ENCODE results near the gene PRDM2.
"Not testable (repeated sequence)": the region's sequence is repeated elsewhere in the genome, so short reads cannot be mapped to it uniquely, and the experiment has no call there.

PRDM2 gene, protein sequence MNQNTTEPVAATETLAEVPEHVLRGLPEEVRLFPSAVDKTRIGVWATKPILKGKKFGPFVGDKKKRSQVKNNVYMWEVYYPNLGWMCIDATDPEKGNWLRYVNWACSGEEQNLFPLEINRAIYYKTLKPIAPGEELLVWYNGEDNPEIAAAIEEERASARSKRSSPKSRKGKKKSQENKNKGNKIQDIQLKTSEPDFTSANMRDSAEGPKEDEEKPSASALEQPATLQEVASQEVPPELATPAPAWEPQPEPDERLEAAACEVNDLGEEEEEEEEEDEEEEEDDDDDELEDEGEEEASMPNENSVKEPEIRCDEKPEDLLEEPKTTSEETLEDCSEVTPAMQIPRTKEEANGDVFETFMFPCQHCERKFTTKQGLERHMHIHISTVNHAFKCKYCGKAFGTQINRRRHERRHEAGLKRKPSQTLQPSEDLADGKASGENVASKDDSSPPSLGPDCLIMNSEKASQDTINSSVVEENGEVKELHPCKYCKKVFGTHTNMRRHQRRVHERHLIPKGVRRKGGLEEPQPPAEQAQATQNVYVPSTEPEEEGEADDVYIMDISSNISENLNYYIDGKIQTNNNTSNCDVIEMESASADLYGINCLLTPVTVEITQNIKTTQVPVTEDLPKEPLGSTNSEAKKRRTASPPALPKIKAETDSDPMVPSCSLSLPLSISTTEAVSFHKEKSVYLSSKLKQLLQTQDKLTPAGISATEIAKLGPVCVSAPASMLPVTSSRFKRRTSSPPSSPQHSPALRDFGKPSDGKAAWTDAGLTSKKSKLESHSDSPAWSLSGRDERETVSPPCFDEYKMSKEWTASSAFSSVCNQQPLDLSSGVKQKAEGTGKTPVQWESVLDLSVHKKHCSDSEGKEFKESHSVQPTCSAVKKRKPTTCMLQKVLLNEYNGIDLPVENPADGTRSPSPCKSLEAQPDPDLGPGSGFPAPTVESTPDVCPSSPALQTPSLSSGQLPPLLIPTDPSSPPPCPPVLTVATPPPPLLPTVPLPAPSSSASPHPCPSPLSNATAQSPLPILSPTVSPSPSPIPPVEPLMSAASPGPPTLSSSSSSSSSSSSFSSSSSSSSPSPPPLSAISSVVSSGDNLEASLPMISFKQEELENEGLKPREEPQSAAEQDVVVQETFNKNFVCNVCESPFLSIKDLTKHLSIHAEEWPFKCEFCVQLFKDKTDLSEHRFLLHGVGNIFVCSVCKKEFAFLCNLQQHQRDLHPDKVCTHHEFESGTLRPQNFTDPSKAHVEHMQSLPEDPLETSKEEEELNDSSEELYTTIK (N-terminal part only)

DNA sequence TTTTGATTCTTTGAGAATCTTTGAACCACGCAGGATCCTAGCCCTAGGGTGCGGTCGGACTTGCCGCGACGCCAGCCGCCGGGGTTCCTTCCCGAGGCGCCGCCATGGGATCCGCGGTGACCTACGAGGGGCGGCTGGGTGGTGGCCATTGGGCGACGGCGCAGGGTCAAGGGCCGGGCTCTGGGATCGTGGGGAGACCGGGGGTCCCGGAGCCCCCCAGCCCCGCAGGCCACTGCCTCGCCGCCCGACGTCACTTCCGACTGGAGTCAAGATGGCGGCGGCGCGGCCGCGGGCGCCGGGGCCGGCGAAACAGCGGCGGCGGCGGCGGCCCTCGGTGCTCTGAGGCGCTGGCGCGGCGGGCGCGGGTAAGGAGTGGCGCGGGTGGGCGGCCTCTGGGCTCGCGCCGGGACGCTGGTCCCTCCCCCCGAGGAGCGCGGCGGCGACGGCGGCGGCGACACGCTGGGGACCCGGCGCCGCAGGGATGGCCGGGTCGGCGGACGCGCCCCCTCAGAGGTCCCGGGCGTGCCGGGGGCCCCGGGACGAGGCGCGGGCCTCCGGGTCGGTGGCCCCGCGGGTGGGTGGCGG lies at the start of gene PRDM2:
TSS of gene PRDM2 (plus strand) at position 253 of the 585 bp plus-strand sequence. CDS start 15,418 bp downstream, outside the sequence.
- peak; percentile 72 for DNase-seq

DNA sequence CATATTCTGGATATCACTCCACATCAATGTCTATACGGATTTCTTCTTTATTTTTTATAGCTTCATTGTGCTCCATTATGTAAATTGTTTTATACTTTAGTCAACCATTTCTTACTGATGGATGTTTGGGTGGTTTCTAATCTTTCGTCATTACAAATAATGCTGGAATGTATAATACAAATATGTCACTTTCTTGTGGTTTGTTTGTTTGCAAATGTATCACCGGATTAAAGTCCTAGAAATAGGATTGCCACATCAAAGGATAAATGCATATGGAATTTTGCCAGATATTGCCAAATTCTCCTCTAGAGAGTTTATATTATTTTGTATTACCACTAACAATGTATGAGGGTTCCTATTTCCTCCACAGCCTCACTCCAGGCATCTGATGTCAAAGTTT lies 48.7 kb upstream of the PRDM2 start:
- DNase-seq = no peak

DNA sequence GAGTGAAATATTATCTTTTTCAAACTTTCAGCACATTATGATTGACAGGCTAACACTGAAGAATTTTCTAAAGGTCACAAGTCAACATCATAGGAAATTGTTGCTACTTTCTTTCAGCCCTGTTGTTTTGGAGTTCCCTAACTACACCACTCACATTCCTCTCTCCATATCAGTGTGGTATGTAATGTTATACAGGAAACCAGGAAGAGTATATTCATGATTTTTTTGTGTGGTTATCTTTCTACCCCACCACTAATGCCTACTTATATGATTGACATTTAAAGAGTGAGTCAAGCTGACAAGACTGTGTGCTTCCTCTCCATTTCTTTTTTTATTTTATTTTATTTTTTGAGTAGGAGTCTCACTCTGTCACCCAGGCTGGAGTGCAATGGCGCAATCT lies 47.8 kb upstream of the PRDM2 start:
- no peak for DNase-seq

DNA sequence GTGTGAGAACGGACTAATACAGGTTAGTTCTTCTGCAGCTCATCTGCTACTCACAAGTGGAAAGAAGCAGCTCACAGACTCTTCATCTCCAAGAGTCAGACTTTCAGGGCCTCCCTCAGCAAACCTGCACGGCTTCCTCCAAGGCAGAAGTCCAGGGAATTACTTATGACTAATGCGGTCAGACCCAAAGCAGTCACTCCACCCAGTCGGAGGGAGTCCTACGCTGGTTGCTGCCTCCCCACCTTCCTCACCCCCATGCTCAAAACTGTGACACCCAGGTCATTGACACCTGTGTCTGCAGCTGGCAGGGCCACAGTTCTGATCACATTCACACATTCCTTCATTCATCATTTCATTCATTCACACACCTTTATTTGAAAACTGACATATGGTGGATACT lies 38.4 kb upstream of the PRDM2 start:
- DNase-seq = no peak

DNA sequence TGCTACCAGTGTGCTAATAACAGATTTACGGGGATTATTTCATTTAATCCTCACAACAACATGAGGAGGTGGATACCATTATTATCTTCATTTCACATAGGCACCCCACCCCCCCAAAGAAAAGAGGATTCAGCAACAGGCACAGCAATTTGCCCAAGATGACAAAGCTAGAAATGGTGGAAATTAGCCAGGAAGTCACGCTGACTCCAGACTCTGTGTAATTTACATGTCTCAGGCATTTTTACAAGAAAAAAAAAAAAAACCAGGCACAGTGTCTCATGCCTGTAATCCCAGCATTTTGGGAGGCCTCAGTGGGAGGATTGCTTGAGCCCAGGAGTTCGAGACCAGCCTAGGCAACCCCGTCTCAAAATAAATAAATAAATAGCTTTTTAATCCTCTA lies 37.5 kb upstream of the PRDM2 start:
- no peak for DNase-seq

DNA sequence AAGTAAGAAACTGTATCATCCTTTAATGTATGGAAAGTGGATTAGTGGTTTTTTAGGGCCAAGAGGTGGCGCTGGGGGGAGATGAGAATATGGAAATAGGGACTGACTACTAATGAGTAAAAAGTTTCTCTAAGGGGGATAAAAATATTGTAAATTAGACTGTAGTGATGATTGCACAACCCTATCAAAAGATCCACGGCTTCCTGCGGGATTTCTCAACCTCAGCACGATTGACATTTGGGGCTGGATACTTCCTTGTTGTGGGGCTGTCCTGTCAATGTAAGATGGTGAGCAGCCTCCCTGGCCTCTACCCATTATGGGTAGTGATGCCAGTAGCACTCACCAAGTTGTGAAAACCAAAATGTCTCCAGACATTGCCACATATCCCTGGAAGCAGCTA lies 36.0 kb upstream of the PRDM2 start:
- DNase-seq = no peak

DNA sequence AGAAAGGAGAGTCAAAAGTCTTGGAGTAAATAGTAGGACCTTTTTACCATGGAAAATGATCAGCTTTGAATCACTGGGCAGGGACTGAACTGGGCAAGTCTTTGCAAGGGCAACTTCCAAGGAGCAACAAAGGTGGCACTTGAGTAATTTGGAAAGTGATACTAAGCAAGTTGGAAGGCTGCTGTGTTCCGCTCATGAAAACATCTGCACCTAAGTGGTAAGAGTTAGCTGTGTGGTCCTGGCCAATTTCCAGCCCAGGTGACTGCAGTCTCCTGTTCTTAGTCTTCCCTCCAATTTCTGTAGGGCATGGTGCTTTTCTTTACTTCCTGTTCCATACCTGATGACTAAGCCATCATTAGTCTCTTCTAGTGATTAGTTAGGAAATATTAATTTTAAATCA lies 35.5 kb upstream of the PRDM2 start:
- DNase-seq = no peak

DNA sequence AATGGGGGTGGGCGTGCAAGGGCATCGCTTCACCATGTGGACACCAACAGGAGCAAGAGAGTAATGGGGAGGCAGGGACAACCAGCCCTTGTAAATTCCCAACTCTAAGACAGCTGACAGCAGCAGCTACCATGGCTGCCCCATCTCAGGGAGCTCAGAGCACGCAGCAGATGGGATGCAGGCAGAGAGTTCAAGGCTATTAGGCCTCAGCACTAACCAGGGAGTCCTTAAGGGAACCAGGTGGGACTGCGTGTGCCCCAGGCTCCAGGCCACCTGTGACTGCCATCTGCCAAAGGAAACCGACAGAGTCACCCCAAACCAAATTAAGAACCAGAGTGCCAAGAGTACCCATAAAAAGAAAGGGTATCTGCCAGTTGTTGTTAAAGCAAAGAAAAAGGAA lies 33.7 kb upstream of the PRDM2 start:
- DNase-seq = no peak

DNA sequence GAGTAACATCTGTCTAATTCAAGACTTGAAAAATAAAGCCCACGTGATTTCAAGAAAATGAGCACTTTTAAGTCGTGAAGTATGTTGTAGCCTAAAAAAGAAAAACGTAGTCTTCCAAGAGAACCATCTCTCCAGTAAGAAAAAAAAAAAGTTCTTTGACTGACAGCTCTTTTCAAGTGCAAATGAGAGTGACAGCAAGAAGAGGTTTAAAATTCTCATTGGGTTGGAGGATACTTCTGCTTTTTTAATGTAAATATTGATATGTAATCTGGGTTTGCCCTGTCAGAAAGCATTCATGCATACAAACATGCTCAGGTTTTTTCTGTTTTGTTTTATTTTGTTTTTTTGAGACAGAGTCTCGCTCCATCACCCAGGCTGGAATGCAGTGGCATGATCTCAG lies 32.3 kb upstream of the PRDM2 start:
- no peak for DNase-seq

DNA sequence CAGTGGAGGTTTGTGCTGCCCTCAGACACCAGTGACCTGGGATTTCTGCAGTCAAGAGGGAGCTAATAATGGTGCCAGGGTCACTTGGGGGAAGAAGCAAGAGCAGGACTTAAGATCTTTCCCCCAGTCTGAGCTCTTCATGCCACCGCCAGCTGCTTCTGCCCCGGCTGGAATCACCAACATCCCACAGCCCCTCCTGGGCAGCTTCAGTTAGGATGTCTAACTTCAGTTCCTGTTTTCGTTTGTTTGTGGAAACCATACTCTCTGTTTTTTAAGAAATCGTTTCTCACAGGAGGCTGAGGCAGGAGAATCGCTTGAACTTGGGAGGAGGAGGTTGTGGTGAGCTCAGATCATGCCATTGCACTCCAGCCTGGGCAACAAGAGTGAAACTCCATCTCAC lies 25.6 kb upstream of the PRDM2 start:
- no peak for DNase-seq

DNA sequence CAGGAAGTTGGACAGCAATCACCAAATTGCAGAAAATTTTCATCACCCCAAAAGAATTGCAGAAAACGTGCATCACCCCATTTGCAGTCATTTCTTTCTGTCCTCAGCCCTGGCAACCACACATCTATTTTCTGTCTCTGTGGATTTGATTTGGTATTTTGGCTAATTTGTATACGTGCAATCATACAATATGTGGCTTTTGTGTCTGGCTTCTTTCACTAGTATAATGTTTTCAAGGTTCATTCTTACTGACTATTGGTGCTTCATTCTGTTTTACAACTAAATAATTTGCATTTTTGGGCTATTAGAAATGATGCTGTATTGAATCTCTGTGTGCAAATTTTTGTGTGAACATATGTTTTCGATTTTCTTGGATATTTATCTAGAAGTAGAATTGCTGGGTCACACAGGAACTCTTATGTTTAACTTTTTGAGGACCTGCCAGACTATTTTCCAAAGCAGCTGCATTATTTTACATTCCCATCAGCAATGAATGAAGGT lies 24.8 kb upstream of the PRDM2 start:
- no peak for DNase-seq

DNA sequence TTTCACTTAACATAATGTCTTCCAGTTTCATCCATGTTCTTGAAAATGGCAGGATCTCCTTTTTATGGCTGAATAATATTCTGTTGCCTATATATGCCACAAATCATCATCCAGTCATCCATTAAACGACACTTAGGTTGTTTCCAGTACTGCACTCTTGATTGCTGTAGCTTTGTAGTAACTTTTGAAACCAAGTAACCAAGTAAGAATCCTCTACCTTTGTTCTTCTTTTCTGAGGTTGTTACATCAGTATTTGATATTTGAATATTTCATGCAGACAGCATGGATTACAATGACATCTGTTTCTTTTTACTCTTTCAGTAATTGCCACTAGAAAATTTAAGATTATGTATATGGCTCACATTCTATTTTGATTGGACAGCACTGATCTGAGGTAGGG lies 22.1 kb upstream of the PRDM2 start:
- DNase-seq = no peak

DNA sequence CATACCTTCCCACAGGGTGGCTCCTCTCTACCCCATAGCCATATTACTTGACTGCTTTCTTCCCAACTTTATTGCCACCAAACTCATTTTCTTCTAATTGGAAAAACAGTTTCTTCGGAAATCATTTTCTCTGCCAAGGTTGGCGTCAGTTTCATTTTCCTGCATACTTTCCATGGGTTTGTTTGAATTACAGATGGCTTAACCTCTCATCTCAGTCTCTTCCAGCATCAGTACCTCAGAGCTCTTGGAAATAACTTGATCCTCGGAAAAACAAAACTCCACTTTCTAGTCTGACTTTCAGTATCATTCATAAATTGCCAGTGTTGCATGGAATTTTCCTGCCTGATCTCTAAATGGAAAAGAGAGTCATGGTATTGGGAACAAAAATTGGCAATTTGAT lies 20.3 kb upstream of the PRDM2 start:
- no peak for DNase-seq

DNA sequence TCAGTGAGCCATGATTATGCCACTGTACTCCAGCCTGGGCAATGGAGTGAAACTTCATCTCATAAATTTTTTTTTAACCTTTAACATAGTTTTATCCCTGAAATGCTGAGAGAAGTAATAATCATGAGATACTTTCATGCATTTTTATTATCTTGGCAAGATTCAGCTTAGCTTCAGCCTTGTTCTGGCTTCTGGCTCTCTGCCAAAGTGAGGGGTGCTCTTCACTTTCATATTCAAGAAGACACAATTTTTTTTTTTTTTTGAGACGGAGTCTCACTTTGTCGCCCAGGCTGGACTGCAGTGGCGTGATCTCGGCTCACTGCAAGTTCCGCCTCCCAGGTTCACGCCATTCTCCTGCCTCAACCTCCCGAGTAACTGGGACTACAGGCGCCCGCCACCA lies 19.4 kb upstream of the PRDM2 start:
- DNase-seq = not testable (repeated sequence)

DNA sequence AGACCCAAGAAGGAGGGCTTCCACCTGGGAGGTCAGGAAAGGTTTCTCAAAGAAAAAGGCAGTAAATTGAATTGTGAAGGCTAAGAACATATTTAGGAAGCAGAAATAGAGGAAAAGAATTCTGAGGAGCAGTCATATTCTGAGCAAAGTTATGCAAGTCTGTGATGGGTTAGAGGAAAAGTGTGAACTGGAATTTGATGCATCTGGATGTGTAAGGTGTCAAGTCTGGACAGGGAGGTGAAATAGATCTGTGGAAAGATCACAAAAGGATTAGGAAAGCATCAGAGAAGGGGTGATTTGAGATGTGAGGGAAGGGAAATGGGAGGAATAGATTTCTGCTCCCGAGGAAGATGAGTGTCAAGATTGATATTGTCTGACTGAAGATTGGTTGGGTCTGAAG lies 18.1 kb upstream of the PRDM2 start:
- DNase-seq = no peak

DNA sequence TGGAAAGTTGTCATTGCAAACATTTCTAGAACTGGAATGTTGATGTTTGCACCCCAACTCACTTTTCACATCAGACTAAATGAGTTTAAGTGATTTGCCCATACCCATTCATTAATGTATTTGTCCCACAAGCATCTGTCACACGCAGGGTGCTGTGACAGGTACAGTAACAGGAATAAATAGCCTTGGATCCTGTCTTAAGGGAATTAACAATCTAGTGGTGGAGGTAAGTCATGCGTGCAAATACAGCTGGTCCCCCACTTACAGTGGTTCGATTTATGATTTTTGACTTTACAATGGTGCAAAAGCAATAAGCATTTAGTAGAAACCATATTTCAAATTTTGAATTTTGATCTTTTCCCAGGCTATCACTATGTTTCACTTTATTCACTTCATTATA lies 17.5 kb upstream of the PRDM2 start:
- DNase-seq = no peak

DNA sequence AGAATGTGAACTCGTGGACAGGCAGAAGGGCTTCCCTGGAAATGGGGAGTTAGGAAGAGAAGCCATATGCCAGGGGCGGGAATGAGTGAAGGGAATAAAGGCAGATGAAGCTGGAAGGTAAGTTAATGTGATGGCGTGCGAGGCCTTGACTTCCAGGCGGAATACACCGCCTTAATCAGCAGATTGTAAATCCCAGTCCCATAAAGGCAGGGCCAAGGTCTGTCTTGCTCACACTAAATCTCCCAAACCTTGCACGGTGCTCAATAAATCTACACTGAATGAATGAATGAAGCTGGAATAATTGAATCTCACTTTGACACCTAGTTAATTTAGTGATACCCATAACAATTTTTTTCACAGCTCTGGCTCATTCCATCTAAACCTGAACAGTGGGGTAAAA lies 16.8 kb upstream of the PRDM2 start:
- DNase-seq = no peak

DNA sequence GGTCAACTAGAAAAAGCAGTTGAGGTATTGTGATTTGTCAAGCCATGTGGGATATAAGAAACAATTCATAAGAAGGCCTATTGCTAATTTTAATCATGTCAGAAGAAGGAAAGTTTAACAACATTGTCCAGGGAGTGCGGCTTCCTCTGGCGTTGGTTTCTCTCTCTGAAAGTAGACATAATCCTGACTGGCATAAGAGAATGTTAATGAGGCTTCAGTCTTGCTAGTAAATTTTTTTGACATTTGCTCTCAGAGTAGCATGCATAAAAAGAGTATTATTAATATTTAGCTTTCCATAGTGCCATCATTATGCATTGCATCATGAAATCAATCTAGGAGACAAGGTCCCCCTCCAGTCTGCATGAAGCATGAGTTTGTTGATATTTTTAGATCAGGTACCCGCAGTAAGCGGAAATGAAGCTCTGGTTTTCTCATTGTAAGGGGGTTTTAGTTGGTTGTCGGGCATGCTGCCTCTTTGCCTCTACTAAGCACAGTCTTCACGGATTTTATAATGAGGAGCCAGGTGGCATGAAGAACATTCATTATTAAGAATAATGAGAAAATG lies 12.8 kb upstream of the PRDM2 start:
- DNase-seq = no peak

DNA sequence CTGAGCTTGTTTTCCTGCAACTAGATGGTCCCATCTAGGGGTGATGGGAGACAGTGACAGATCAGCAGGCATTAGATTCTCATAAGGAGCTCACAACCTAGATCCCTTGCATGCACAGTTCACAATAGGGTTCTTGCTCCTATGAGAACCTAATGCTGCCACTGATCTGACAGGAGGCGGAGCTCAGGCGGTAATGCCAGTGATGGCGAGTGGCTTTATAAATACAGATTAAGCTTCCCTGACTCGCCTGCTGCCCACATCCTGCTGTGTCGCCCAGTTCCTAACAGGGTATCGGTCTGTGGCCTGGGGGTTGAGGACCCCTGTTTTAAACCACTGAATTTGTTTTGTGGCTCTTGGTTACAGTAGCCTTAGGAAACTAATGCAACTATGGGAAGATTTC lies 6.9 kb upstream of the PRDM2 start:
- DNase-seq = not testable (repeated sequence)

DNA sequence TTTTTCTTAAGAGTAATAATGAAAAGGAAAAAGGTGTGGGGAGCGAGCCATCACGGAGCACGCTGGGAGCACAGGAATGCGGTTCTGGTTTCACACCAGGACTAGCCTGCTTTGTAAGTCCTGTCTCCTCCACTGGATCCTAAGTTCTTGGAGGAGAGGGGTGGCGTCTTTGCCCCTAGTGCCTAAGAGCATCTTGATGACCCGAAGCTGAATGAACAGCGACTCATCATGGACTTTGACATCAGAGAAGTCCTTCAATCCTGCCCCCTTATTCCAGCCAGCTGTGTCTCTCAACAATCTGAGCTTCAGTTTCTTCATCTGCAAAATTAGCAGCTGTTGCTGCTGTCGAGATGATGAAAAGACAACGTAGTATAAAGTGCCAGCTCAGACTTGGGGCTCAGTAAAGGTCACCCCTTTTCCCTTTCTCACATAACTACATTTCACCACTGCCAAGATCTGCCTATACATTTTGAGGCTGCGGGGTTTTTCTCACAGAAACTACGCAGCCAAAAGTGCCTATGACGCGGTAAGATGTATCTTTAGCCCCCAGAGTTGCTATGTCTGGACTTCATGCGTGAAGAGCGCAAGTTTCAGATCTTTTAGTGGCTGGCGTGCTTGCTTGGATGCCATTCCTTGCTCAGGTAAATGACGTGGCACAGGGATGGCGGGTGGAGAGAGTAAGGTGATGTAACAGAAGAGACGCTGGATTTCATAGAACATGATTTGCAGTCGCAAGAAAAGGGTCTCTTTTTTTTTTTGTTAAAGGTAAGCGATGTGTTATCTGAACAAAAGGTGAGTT lies 4.9 kb upstream of the PRDM2 start:
- DNase-seq = no peak

DNA sequence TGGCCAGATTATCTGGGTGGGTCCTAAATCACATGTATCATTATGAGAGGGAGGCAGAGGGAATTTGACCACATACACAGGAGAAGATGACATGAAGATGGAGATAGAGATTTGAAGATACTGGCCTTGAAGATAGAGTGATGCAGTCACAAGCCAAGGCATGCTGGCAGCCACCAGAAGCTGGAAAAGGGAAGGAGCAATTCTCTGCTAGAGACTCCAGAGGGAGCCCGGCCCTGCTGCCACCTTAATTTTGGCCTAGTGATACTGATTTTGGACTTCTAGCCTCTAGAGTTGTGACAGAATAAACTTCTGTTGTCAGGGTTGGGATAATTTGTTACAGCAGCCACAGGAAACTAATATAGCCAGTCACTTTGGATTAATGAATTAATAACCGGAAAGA lies 2.2 kb upstream of the PRDM2 start:
- DNase-seq = no peak

DNA sequence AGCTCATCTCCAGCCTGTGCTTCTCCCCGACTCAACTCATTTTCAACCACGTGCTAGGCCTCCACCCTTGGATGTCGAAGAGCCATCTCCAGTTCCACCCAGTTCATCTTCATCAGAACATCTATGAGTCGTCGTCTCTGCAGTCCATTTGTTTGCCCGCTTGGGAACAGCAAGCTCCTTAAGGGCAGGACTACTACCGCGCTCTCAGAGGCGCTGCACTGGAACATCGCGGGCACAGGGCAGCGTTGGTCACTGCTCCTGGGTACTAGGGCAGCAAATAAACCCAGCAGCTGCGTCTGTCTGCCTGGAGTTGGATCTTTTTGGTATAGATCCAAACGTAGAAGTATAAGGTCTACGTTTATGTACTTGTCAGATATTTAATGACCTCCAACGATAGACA lies 478 bp upstream of the PRDM2 start:
- no peak for DNase-seq
